IMR-90 (cell line): ENCODE results near the gene GUCY1B1. TPM values are rescaled to one million over a fixed set of nuclear protein-coding genes. Genes with fewer than 3 reads are reported as not detected.

Experiments used
- ATAC-seq: fragments of 200-7000 bp; cut with Tn5 transposase; 2 replicates; pipeline ENCODE4 v1.9.1; 2020; ENCODE audit warnings: low read depth, mild to moderate bottlenecking, moderate library complexity
- BruUV-seq: library from RNA; stranded (reverse); fragments of 400-500 nt; replicated peaks from 2 replicates; lab custom pipeline; 2021; lab: Mats Ljungman, UMichigan
- CTCF ChIA-PET: fragments of 300-600 bp; formaldehyde crosslinking; extraction: SDS; loops from one replicate; lab custom pipeline; 2021; ENCODE audit warnings: antibody characterized with exemption; lab: Yijun Ruan, JAX
- POLR2A ChIA-PET: fragments of 300-600 bp; sonication (Branson Sonifier 250); formaldehyde crosslinking; loops from one replicate; lab custom pipeline; 2022; ENCODE audit warnings: antibody characterized with exemption; ENCODE audit not compliant: unreplicated experiment; lab: Charles Lee
- DNase-seq: peaks from one replicate; pipeline ENCODE4 v3.0.0; 2013
- H2AFZ ChIP-seq: replicated peaks from 2 replicates; pipeline ENCODE3; 2013; ENCODE audit warnings: low read length, mild to moderate bottlenecking; ENCODE audit not compliant: poor library complexity
- H2AK5ac ChIP-seq: 2 replicates; pipeline ENCODE4 v1.6.1; 2013; ENCODE audit warnings: low read depth, low read length, inconsistent platforms
- H2AK9ac ChIP-seq: replicated peaks from 2 replicates; pipeline ENCODE3; 2013; ENCODE audit warnings: mild to moderate bottlenecking, low read depth, low read length, moderate library complexity; ENCODE audit not compliant: poor library complexity
- H2BK120ac ChIP-seq: 2 replicates; pipeline ENCODE4 v1.6.1; 2013; ENCODE audit warnings: low read depth, low read length, inconsistent platforms
- H2BK15ac ChIP-seq: 3 replicates; pipeline ENCODE4 v1.6.1; 2013; ENCODE audit warnings: low read depth, low read length, inconsistent platforms
- H2BK20ac ChIP-seq: 2 replicates; pipeline ENCODE4 v1.6.1; 2013; ENCODE audit warnings: low read depth, mild to moderate bottlenecking, inconsistent platforms, low read length, moderate library complexity
- H2BK5ac ChIP-seq: 2 replicates; pipeline ENCODE4 v1.6.1; 2013; ENCODE audit warnings: mild to moderate bottlenecking, low read depth, low read length, inconsistent platforms; ENCODE audit not compliant: poor library complexity, severe bottlenecking
- H3K14ac ChIP-seq: replicated peaks from 2 replicates; pipeline ENCODE4 v1.6.1; 2013; ENCODE audit warnings: low read depth, low read length, inconsistent platforms
- H3K18ac ChIP-seq: 2 replicates; pipeline ENCODE4 v1.6.1; 2013; ENCODE audit warnings: low read depth, low read length, control low read depth
- H3K23ac ChIP-seq: 2 replicates; pipeline ENCODE4 v1.6.1; 2013; ENCODE audit warnings: low read depth, low read length, inconsistent platforms
- H3K27ac ChIP-seq: 2 replicates; pipeline ENCODE4 v1.5.1; 2013; ENCODE audit warnings: mild to moderate bottlenecking, control low read depth, low read length; ENCODE audit not compliant: insufficient read depth
- H3K27me3 ChIP-seq: 2 replicates; pipeline ENCODE4 v1.6.1; 2013; ENCODE audit warnings: low read length; ENCODE audit not compliant: control insufficient read depth, insufficient read depth
- H3K36me3 ChIP-seq: 2 replicates; pipeline ENCODE4 v1.6.1; 2013; ENCODE audit warnings: low read length, mixed read lengths; ENCODE audit not compliant: control insufficient read depth, insufficient read depth
- H3K4ac ChIP-seq: 2 replicates; pipeline ENCODE4 v1.6.1; 2013; ENCODE audit warnings: low read depth, low read length, inconsistent platforms
- H3K4me1 ChIP-seq: 2 replicates; pipeline ENCODE4 v1.6.1; 2013; ENCODE audit warnings: low read length, mixed read lengths; ENCODE audit not compliant: control insufficient read depth, insufficient read depth
- H3K4me2 ChIP-seq: 2 replicates; pipeline ENCODE4 v1.6.1; 2013; ENCODE audit warnings: low read depth, mild to moderate bottlenecking, control low read depth, low read length, moderate library complexity
- H3K4me3 ChIP-seq: 2 replicates; pipeline ENCODE4 v1.5.1; 2013; ENCODE audit warnings: low read depth, mild to moderate bottlenecking, control low read depth, low read length, moderate library complexity; ENCODE audit not compliant: insufficient read depth
- H3K56ac ChIP-seq: 2 replicates; pipeline ENCODE4 v1.6.1; 2013; ENCODE audit warnings: low read length, inconsistent platforms; ENCODE audit not compliant: insufficient read depth; ENCODE audit errors: extremely low read depth
- H3K79me1 ChIP-seq, 2 experiments: 2 replicates each; pipeline ENCODE4 v1.6.1; 2013; ENCODE audit warnings: low read length in 2 of 2, inconsistent platforms in 1 of 2, low read depth in 1 of 2
- H3K9ac ChIP-seq: 2 replicates; pipeline ENCODE4 v1.6.1; 2013; ENCODE audit warnings: low read depth, low read length, control low read depth
- H3K9me1 ChIP-seq: 2 replicates; pipeline ENCODE4 v1.6.1; 2013; ENCODE audit warnings: low read length, inconsistent platforms; ENCODE audit not compliant: insufficient read depth
- H3K9me3 ChIP-seq: 2 replicates; pipeline ENCODE4 v1.6.1; 2013; ENCODE audit warnings: low read length; ENCODE audit not compliant: control insufficient read depth, insufficient read depth
- H4K20me1 ChIP-seq: 2 replicates; pipeline ENCODE4 v1.6.1; 2013; ENCODE audit warnings: low read length, inconsistent platforms; ENCODE audit not compliant: insufficient read depth
- H4K5ac ChIP-seq: 2 replicates; pipeline ENCODE4 v1.6.1; 2013; ENCODE audit warnings: mild to moderate bottlenecking, low read depth, low read length, control low read depth
- H4K8ac ChIP-seq, 2 experiments: 2 replicates each; pipeline ENCODE4 v1.6.1; 2013; ENCODE audit warnings: low read depth in 2 of 2, low read length in 2 of 2, control low read depth in 1 of 2, inconsistent platforms in 1 of 2
- H4K91ac ChIP-seq: 2 replicates; pipeline ENCODE4 v1.6.1; 2013; ENCODE audit warnings: low read depth, low read length, inconsistent platforms; ENCODE audit not compliant: insufficient read depth
- BHLHE40 ChIP-seq: fragments of 150-350 bp; IDR thresholded peaks from 2 replicates; pipeline ENCODE4 v1.6.1; 2016; ENCODE audit warnings: mild to moderate bottlenecking, low read depth, low read length
- CEBPB ChIP-seq: IDR thresholded peaks from 2 replicates; pipeline ENCODE4 v1.6.1; 2012; ENCODE audit warnings: low read depth, low read length, improper control_type of control experiment
- CTCF ChIP-seq: conservative IDR thresholded peaks from 2 replicates; pipeline ENCODE4 v1.5.1; 2012; ENCODE audit warnings: mild to moderate bottlenecking, low read depth, low read length, improper control_type of control experiment
- ELK1 ChIP-seq: fragments of 150-350 bp; IDR thresholded peaks from 2 replicates; pipeline ENCODE4 v1.6.1; 2016; ENCODE audit warnings: low read depth, mild to moderate bottlenecking, low read length, moderate library complexity, borderline replicate concordance
- FOS ChIP-seq: fragments of 150-350 bp; IDR thresholded peaks from 2 replicates; pipeline ENCODE4 v1.6.1; 2016; ENCODE audit warnings: low read depth, low read length
- MAZ ChIP-seq: IDR thresholded peaks from 2 replicates; pipeline ENCODE4 v1.6.1; 2012; ENCODE audit warnings: low read depth, mild to moderate bottlenecking, low read length, improper control_type of control experiment, moderate library complexity, borderline replicate concordance
- MXI1 ChIP-seq: IDR thresholded peaks from 2 replicates; pipeline ENCODE4 v1.6.1; 2012; ENCODE audit warnings: low read depth, mild to moderate bottlenecking, low read length, moderate library complexity, borderline replicate concordance
- NFE2L2 ChIP-seq: fragments of 150-350 bp; IDR thresholded peaks from 2 replicates; pipeline ENCODE4 v1.6.1; 2016; ENCODE audit warnings: low read depth, mild to moderate bottlenecking, low read length
- POLR2A ChIP-seq: IDR thresholded peaks from 2 replicates; pipeline ENCODE4 v1.6.1; 2012; ENCODE audit warnings: mild to moderate bottlenecking, low read depth, low read length
- RAD21 ChIP-seq: IDR thresholded peaks from 2 replicates; pipeline ENCODE4 v1.6.1; 2012; ENCODE audit warnings: low read length, improper control_type of control experiment
- RCOR1 ChIP-seq: IDR thresholded peaks from 2 replicates; pipeline ENCODE4 v1.6.1; 2012; ENCODE audit warnings: mild to moderate bottlenecking, low read length, improper control_type of control experiment; ENCODE audit not compliant: insufficient replicate concordance
- RFX5 ChIP-seq: IDR thresholded peaks from 2 replicates; pipeline ENCODE4 v1.8.0; 2012; ENCODE audit warnings: low read depth, mild to moderate bottlenecking, low read length, moderate library complexity
- SMC3 ChIP-seq: fragments of 150-350 bp; IDR thresholded peaks from 2 replicates; pipeline ENCODE4 v1.6.1; 2016; ENCODE audit warnings: low read depth, mild to moderate bottlenecking, antibody characterized with exemption, low read length, moderate library complexity
- USF2 ChIP-seq: fragments of 150-350 bp; IDR thresholded peaks from 2 replicates; pipeline ENCODE4 v1.6.1; 2017; ENCODE audit warnings: mild to moderate bottlenecking, antibody characterized with exemption, low read length, low read depth
- WGBS, 2 experiments: methylation state at CpG; one replicate each; pipeline versions ENCODE4 v1.1.5 to v1.1.7; 2013; ENCODE audit warnings: missing lambda C conversion rate in 2 of 2; ENCODE audit not compliant: insufficient read length in 1 of 2; ENCODE audit errors: extremely low coverage in 2 of 2; 5-methylcytosine and 5-hydroxymethylcytosine counted together
- dilution Hi-C: fragments of 300-500 bp; cut with HindIII; formaldehyde crosslinking; loops from one replicate; pipeline ENCODE4 v1.14.3; 2018; ENCODE audit warnings: low sequenced_read_pairs; ENCODE audit not compliant: unreplicated experiment
- in situ Hi-C: fragments of 300-500 bp; cut with MboI; formaldehyde crosslinking; loops from 3 replicates; pipeline ENCODE4 v1.14.3; 2019; ENCODE audit warnings: low sequenced_read_pairs, inconsistent platforms, mixed read lengths
- intact Hi-C: fragments of 100-400 bp; cut with micrococcal nuclease; formaldehyde crosslinking; loops from 2 replicates; pipeline ENCODE4 v1.10.0; 2022
- polyA plus RNA-seq, 3 experiments: library from polyadenylated mRNA; depleted of rRNA; stranded (reverse); fragments of >200 nt; gene quantifications; 2 replicates each; pipeline ENCODE4 v1.2.3, GENCODE V29; 2012; ENCODE audit warnings: low replicate concordance in 1 of 3
- total RNA-seq: library from RNA; depleted of rRNA; stranded (reverse); fragments of >200 nt; gene quantifications from 2 replicates; pipeline ENCODE4 v1.2.3, GENCODE V29; 2012

Gene GUCY1B1
- total and polyA plus RNA-seq, 2 of the 4 experiments (the other 2 are of a cell fraction) = 2.9 to 3.8 TPM

- Histone ChIP-seq H4K20me1 (no peaks in the 10 kb centered on the region), H3K18ac (peak overlapping the region; percentile 84), H3K9me3 (no peaks in the 10 kb centered on the region), H3K4me1 (peaks cover 3% of the 10 kb centered on the region), H3K9ac (peak overlapping the region; percentile 18; the same call in 1 of the 2 replicates), H4K5ac (peak overlapping the region; percentile 75), H4K91ac (peak overlapping the region; percentile 8; the same call in 1 of the 2 replicates), H3K27ac (peak overlapping the region; percentile 48; the same call in 1 of the 2 replicates), H3K27me3 (no peaks in the 10 kb centered on the region), H2BK120ac (peak overlapping the region; percentile 79), H3K4ac (peak overlapping the region; percentile 35; the same call in 1 of the 2 replicates), H3K23ac (peak overlapping the region; percentile 2; the same call in 1 of the 2 replicates), H3K14ac (peak overlapping the region; percentile 65; the same call in 1 of the 2 replicates), H2AK9ac (no peak overlapping the region), H2BK20ac (peak overlapping the region; percentile 68; the same call in 1 of the 2 replicates), H3K9me1 (no peaks in the 10 kb centered on the region), H2BK5ac (peak overlapping the region; percentile 16), H3K36me3 (no peaks in the 10 kb centered on the region), H3K79me1 (no peaks in the 10 kb centered on the region), H3K56ac (no peak overlapping the region), H2AFZ (peak overlapping the region; percentile 84), H4K8ac (peak overlapping the region in 1 of 2 experiments; percentile 88; a peak in 2 of 4 replicates), H2BK15ac (no peak overlapping the region), H2AK5ac (no peak overlapping the region), H3K4me3 (peak overlapping the region; percentile 21; the same call in 1 of the 2 replicates), H3K4me2 (peak overlapping the region; percentile 90)
- POLR2A ChIA-PET = no interaction called here
- ATAC-seq (peak; percentile 99), DNase-seq (peak; percentile 86)
- CTCF ChIA-PET = interaction anchor here (1.0 to 1.1 kb wide), 2 partner anchors 26 to 99 kb away, joined by 3 read pairs; no protein-coding TSS in a partner anchor
- dilution Hi-C loops = no loop called here
- TSS peak; percentile 73 for BruUV-seq
- in situ Hi-C loops = no loop called here
- intact Hi-C loops = no loop called here
- WGBS, 2 experiments = no CpG with 5 or more reads among the region's 6 CpGs
- TF ChIP-seq POLR2A = no peak
- TF ChIP-seq CEBPB = no peak
- TF ChIP-seq RCOR1 = no peak
- TF ChIP-seq NFE2L2 = peak; percentile 49
- no peak for TF ChIP-seq RAD21
- no peak for TF ChIP-seq MXI1
- TF ChIP-seq USF2 = no peak
- TF ChIP-seq SMC3 = no peak
- no peak for TF ChIP-seq ELK1
- TF ChIP-seq FOS = 0 out of 2 replicates have a peak, but pooled peaks have one; percentile 41
- no peak for TF ChIP-seq MAZ
- TF ChIP-seq RFX5 = no peak
- TF ChIP-seq CTCF = no peak
- no peak for TF ChIP-seq BHLHE40
These were observed 95.9 kb downstream of the GUCY1B1 start for GRCh38 chr4:155854582-155855226.
